Hematopoietic multipotent progenitor cell treated with erythropoietin and hydrocortisone succinate and interleukin-3 and kit ligand, for 6 days (in vitro differentiated cells): ENCODE results near the gene EFCAB8.
"Not testable (repeated sequence)": the region's sequence is repeated elsewhere in the genome, so short reads cannot be mapped to it uniquely, and the experiment has no call there.

Experiments used
- DNase-seq: peaks from one replicate; pipeline ENCODE4 v3.0.0-alpha.2; 2015

EFCAB8 gene

GRCh38 chr20:32889281-32889680, 30.6 kb downstream of the EFCAB8 start:
- DNase-seq, result no peak

- DNase-seq, result no peak
Observed at GRCh38 chr20:32891491-32891890, 32.8 kb downstream of the EFCAB8 start.

GRCh38 chr20:32891926-32892660, 33.4 kb downstream of the EFCAB8 start:
- no peak for DNase-seq

- no peak for DNase-seq
Observed at GRCh38 chr20:32893263-32894025, 34.7 kb downstream of the EFCAB8 start.

- peak; percentile 44 for DNase-seq
Observed at GRCh38 chr20:32894026-32894483, 35.3 kb downstream of the EFCAB8 start.

GRCh38 chr20:32894711-32895355, 36.1 kb downstream of the EFCAB8 start:
- no peak for DNase-seq

- DNase-seq, result peak; percentile 60
Observed at GRCh38 chr20:32896521-32897280, 38.0 kb downstream of the EFCAB8 start.

GRCh38 chr20:32898729-32899128, 40.0 kb downstream of the EFCAB8 start:
- no peak for DNase-seq

- peak; percentile 82 for DNase-seq
Observed at GRCh38 chr20:32902456-32903420, 44.0 kb downstream of the EFCAB8 start.

GRCh38 chr20:32903666-32904175, 45.0 kb downstream of the EFCAB8 start:
- DNase-seq, result no peak

- DNase-seq, result not testable (repeated sequence)
Observed at GRCh38 chr20:32904678-32905077, 46.0 kb downstream of the EFCAB8 start.

- no peak for DNase-seq
Observed at GRCh38 chr20:32906200-32906599, 47.5 kb downstream of the EFCAB8 start.

GRCh38 chr20:32906871-32907495, 48.3 kb downstream of the EFCAB8 start:
- DNase-seq, result no peak

GRCh38 chr20:32907886-32908285, 49.2 kb downstream of the EFCAB8 start:
- DNase-seq, result no peak

- no peak for DNase-seq
Observed at GRCh38 chr20:32908334-32909292, 49.9 kb downstream of the EFCAB8 start.

GRCh38 chr20:32909451-32909850, 50.7 kb downstream of the EFCAB8 start:
- DNase-seq, result no peak

GRCh38 chr20:32909896-32910571, 51.3 kb downstream of the EFCAB8 start:
- no peak for DNase-seq

- no peak for DNase-seq
Observed at GRCh38 chr20:32911355-32911754, 52.6 kb downstream of the EFCAB8 start.

GRCh38 chr20:32912688-32913087, 54.0 kb downstream of the EFCAB8 start:
- DNase-seq, result no peak
